NCI-H2107 (cell line): ENCODE measurements around the gene PXDN.
"Not testable (repeated sequence)": the region's sequence is repeated elsewhere in the genome, so short reads cannot be mapped to it uniquely, and the experiment has no call there.

Source experiments
- DNase-seq: peaks from one replicate; lab custom pipeline; 2025; lab: John Stamatoyannopoulos, UW

Gene PXDN

GRCh38 chr2:1723397-1724042, 20.8 kb downstream of the PXDN start:
- DNase-seq, result no peak

GRCh38 chr2:1722692-1723091, 21.6 kb downstream of the PXDN start:
- DNase-seq, result no peak

GRCh38 chr2:1721706-1722646, 22.3 kb downstream of the PXDN start:
- no peak for DNase-seq

DNA sequence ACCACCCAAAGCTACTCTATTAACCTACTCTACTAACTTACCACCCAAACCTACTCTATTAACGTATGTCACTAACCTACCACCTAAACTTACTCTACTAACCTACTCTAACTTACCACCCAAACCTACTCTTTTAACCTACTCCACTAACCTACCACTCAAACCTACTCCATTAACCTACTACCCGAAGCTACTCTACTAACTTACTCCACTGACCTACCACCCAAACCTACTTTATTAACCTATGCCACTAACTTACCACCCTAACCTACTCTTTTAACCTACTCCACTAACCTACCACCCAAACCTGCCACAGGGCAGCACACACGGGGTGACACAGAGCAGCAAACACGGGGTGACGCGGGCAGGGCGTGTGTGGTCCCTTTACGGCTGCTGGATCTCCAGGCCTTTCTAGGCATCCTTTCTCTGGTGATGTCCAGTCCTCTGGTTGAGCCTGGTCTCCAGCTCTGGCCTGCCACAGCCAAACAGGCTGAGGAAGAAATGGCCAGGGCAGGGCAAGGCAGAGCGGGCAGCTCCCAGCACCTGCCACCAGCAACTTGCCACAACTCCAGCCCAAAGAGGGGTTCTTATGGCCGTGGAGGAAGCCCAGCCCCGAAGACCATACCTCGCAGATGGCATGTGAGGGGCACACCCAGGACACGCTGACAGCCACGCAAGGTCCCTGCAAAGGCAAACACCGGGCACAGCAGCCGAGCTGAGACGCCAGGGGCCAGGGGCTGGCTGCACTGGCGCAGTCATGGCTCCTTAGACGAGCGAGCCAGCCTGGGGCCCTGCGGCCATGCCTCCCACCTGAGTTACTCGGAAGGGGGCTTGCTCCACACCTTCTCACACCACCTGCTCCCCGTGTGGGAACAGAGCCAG, 25.7 kb downstream of the PXDN start:
- no peak for DNase-seq

DNA sequence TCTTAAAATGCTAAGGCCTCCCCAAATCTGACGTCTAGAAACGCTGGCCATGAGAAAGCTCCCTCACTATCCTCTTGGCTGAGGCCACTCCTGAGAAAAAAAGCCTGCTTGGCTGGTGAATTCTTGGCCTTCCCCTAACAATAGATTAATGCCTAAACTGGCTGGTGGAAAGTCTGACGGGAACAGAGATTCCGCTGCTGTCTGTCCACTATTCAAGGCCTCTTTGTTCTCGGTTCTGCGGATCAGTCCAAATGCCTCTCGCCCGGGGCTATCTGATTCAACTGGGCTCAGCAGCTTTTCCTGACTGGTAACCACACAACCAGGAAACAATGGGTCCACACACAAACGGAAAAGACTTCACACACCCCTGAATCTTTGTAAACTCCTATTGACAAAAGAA, 27.2 kb downstream of the PXDN start:
- no peak for DNase-seq

DNA sequence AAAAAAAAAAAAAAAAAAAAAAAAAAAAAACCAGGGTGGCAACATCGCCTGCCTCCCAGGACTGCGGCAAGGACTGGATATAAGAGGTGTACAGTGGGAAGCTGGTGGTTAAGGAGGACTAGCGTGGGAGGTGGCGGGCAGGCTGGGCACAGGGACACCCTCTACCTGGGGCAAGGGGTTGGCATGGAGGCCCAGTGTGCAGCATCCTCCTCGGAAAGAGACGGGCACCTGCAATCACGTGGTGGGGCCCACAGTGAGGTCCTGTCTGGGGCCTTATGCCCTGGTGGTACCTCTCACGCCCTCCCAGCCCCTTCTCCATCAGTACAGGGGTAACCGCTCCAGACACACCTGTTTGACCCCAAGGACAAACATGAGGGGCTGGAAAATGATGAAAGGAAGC, 27.9 kb downstream of the PXDN start:
- DNase-seq, result no peak

DNA sequence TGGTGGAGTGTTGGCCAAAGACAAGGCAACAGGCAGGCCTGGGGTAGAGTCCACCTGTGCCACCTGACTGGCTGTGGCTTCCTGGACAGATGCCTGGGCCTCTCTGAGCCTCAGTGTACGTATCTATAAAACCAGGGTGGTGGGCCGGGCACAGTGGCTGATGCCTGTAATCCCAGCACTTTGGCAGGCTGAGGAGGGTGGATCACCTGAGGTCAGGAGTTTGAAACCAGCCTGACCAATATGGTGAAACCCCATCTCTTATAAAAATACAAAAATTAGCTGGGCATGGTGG, 28.4 kb downstream of the PXDN start:
- not testable (repeated sequence) for DNase-seq

DNA sequence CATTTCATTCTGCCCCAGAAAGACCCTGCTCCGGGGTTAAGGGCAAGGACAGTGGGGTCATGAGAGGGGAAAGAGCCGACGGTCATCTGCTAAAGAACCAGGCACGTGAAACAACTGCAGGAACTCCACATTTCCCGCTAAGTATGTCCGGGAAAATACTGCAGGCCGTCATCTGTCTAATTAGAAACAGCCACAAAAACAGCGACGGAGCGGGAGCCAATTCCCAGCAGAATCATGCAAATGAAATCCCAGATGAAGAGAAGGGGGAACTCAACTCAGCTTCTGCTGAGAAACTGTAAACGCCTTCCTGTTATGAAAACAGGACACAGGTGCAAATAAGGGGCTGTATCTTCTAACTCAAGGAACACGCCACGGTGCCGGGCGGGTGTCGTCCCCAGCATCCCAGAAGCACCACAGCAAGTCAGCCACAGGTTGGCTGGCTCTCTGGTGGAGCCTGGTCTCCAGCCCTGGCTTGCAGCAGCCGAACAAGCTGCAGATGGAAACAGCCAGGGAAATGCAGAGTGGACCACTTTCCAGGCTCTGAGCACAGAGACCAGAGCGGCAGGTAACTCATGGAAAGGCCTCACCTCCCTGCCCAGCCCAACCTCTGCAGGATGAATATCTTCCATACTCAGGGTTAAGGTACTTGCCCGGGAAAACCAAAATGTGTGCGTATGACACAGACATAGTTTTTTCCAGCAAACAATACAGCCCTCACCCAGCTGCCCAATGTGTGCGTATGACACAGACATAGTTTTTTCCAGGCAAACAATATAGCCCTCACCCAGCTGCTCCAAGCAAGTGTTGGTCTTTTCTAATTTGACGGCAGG, 28.9 kb downstream of the PXDN start:
- no peak for DNase-seq

DNA sequence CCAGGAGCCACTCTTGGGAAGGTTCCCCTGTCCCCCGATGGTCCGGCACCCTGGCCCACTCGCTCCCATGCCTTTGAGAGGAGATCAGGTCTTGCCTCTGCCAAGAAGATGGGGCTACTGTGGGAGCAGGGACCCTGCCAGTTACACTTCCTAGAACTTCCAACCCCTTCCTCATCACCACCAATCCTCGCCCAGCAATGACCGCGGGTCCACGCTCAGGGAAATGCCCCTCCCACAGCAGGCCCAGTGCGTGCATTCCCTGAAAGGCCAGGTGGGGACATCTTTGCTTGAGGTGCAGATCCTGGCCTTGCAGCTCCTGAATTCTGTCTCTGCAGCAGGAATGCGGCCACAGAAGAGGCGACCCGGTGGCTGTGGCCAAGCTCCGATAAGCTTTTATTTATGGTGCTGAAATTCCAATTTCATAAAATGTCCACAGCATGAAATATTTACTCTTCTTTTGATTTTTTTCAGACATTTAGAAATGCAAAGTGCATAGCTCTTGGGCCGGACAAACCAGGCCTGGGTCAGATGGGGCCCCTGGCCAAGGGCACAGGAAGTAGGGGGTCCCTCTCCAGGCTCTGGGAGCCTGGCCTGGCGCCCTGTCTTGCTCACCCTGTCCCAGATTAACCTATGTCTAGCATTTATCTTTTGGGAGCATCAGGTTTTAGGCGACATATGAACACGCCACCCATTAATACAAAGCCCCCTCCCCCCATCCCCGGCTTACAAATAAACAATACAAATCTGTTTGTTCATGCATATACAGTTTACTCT, 29.8 kb downstream of the PXDN start:
- no peak for DNase-seq

GRCh38 chr2:1713839-1714236, 30.5 kb downstream of the PXDN start:
- no peak for DNase-seq

GRCh38 chr2:1713142-1713838, 31.0 kb downstream of the PXDN start:
- DNase-seq, result no peak

GRCh38 chr2:1709946-1710560, 34.3 kb downstream of the PXDN start:
- DNase-seq, result no peak

DNA sequence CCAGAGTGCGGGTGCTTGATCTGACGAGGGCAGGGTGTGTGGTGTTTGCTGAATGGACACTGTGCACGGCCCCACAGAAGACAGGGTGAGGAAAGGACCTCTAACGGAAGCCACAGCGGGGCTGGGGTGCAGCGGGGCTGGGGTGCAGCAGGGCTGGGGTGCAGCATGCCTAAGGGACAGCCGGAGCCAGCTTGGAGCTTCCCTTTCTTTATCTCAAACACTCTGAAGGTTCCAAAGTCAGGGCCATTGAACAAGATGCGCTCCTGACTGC, 35.0 kb downstream of the PXDN start:
- DNase-seq, result no peak

DNA sequence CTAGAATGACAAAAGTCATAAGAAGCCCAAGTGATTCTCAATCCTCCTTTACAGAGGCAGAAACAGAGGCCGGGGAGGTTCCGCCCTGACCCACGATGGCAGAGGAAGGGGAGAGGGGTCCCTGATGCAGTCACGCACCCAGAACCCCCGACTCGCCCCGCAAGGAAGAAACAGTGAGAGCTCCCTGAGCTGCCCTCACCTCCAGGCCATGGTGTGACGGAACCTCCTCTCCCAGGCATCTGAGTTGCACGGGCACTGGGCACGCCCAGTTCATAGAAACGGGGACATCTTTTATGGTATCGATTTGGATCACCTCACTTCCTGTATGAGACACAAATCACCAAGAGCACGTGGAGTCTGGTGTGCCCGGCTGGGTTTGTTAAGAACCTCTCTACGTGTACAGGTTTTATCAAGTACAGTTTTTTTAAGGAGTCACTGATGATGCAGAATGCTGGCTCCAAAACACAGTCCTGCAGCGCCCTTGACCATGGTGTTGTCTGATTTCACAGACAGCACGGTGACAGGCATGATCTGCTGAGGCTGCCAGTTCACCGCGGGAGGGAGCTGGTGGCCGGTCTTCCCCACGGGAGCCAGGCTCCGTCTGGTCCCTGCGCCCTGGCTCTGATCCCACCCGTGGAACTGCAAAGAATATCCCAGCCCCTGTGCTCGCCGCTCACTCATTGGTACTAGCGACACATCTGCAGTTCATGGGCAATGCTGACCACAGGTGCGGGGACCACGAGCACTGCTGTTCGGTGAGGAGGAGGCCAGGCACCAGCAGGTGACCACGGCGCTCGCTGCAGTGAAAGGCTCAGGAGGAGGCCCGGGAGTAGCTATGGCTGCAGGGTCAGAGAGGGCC, 35.6 kb downstream of the PXDN start:
- no peak for DNase-seq

- no peak for DNase-seq
Measured at GRCh38 chr2:1707771-1708418, 36.4 kb downstream of the PXDN start.

- not testable (repeated sequence) for DNase-seq
Measured at GRCh38 chr2:1706089-1706841, 38.0 kb downstream of the PXDN start.

GRCh38 chr2:1705557-1706076, 38.7 kb downstream of the PXDN start:
- no peak for DNase-seq
